GM12878 (cell line): ENCODE results near the gene FILIP1L. TPM values are rescaled to one million over a fixed set of nuclear protein-coding genes. Genes with fewer than 3 reads are reported as not detected.

Experiments used
- ATAC-seq: fragments of 200-7000 bp; cut with Tn5 transposase; 3 replicates; pipeline ENCODE4 v1.9.1; 2020; ENCODE audit warnings: mild to moderate bottlenecking, moderate library complexity
- BruUV-seq: library from RNA; stranded (reverse); fragments of 400-500 nt; replicated peaks from 2 replicates; lab custom pipeline; 2021; lab: Mats Ljungman, UMichigan
- CTCF ChIA-PET: fragments of 300-600 bp; sonication (Branson Sonifier 250); formaldehyde crosslinking; extraction: SDS; loops from one replicate; lab custom pipeline; 2021; ENCODE audit warnings: inconsistent platforms; lab: Yijun Ruan, JAX
- POLR2A ChIA-PET: fragments of 350-600 bp; formaldehyde crosslinking; extraction: SDS; loops from one replicate; lab custom pipeline; 2021; ENCODE audit warnings: inconsistent platforms; lab: Charles Lee
- RAD21 ChIA-PET: fragments of 300-600 bp; sonication (Branson Sonifier 250); formaldehyde crosslinking; loops from one replicate; lab custom pipeline; 2023; ENCODE audit warnings: antibody characterized with exemption; ENCODE audit not compliant: unreplicated experiment; lab: Charles Lee
- SMC1A ChIA-PET: fragments of 300-600 bp; sonication (Branson Sonifier 250); formaldehyde crosslinking; loops from one replicate; lab custom pipeline; 2023; ENCODE audit not compliant: unreplicated experiment, uncharacterized antibody; lab: Charles Lee
- DNase-seq: peaks from one replicate; pipeline ENCODE4 v3.0.0-alpha.2; 2011; ENCODE audit warnings: low read depth, low spot score
- FAIRE-seq: peaks from 3 replicates; lab custom pipeline; 2011; peaks lifted over from hg19 to GRCh38; lab: Jason Lieb, UNC
- H2AFZ ChIP-seq: 2 replicates; pipeline ENCODE4 v1.6.0; 2011; ENCODE audit warnings: low read depth, low read length, control low read depth; ENCODE audit not compliant: control insufficient read depth
- H3K27ac ChIP-seq: 2 replicates; pipeline ENCODE4 v1.5.1; 2011; ENCODE audit warnings: control low read depth; ENCODE audit not compliant: control insufficient read depth, insufficient read depth
- H3K27me3 ChIP-seq, 2 experiments: replicated peaks in 1 of 2; 2 replicates each; pipeline versions ENCODE4 v1.6.0 to v1.6.1; 2011; ENCODE audit warnings: low read length in 1 of 2; ENCODE audit not compliant: control insufficient read depth in 2 of 2, insufficient read depth in 2 of 2
- H3K36me3 ChIP-seq, 2 experiments: 2 replicates each; pipeline ENCODE4 v1.5.1; 2011; ENCODE audit warnings: low read length in 1 of 2; ENCODE audit not compliant: control insufficient read depth in 2 of 2, insufficient read depth in 2 of 2
- H3K4me1 ChIP-seq: 2 replicates; pipeline ENCODE4 v1.6.1; 2011; ENCODE audit warnings: mild to moderate bottlenecking, low read length, moderate library complexity, mixed read lengths; ENCODE audit not compliant: control insufficient read depth, insufficient read depth
- H3K4me2 ChIP-seq: 2 replicates; pipeline ENCODE4 v1.6.0; 2011; ENCODE audit warnings: control low read depth; ENCODE audit not compliant: control insufficient read depth, insufficient read depth
- H3K4me3 ChIP-seq: fragments of 200-600 bp; sonication (generic); 2 replicates; pipeline ENCODE4 v1.5.1; 2016
- H3K79me2 ChIP-seq: 2 replicates; pipeline ENCODE4 v1.6.0; 2011; ENCODE audit warnings: low read length; ENCODE audit not compliant: control insufficient read depth, insufficient read depth
- H3K9ac ChIP-seq: 2 replicates; pipeline ENCODE4 v1.8.0; 2011; ENCODE audit warnings: low read length, control low read depth, mixed read lengths; ENCODE audit not compliant: control insufficient read depth, insufficient read depth
- H3K9me3 ChIP-seq: replicated peaks from 3 replicates; pipeline ENCODE4 v1.5.1; 2011; ENCODE audit warnings: mild to moderate bottlenecking, low read length; ENCODE audit not compliant: control insufficient read depth, insufficient read depth
- H4K20me1 ChIP-seq: 2 replicates; pipeline ENCODE4 v1.6.0; 2011; ENCODE audit not compliant: control insufficient read depth, insufficient read depth
- FOXK2 ChIP-seq: fragments of 450-650 bp; IDR thresholded peaks from 2 replicates; pipeline ENCODE4 v1.6.1; 2017; ENCODE audit warnings: mild to moderate bottlenecking, moderate library complexity
- POLR2AphosphoS5 ChIP-seq: IDR thresholded peaks from 2 replicates; pipeline ENCODE4 v1.6.1; 2011; ENCODE audit warnings: mild to moderate bottlenecking, low read length, inconsistent platforms
- REST ChIP-seq: IDR thresholded peaks from 2 replicates; pipeline ENCODE4 v1.6.1; 2012; ENCODE audit warnings: mild to moderate bottlenecking, low read depth, low read length
- TCF3 ChIP-seq: IDR thresholded peaks from 2 replicates; pipeline ENCODE4 v1.6.1; 2012; ENCODE audit warnings: low read depth, mild to moderate bottlenecking, low read length, borderline replicate concordance; ENCODE audit not compliant: insufficient read depth
- WGBS: methylation state at CpG from one replicate; pipeline ENCODE4 v1.1.6; 2016; ENCODE audit warnings: low lambda C conversion rate; ENCODE audit not compliant: insufficient replicate concordance, insufficient coverage; ENCODE audit errors: missing lambda C conversion rate; 5-methylcytosine and 5-hydroxymethylcytosine counted together
- in situ Hi-C: fragments of 300-500 bp; cut with MboI; formaldehyde crosslinking; loops from 9 replicates; pipeline ENCODE4 v1.14.3; 2018; ENCODE audit warnings: mixed read lengths
- intact Hi-C: fragments of 100-400 bp; cut with micrococcal nuclease; formaldehyde crosslinking; loops from one replicate; pipeline ENCODE4 v1.14.2; 2022; ENCODE audit not compliant: unreplicated experiment
- polyA plus RNA-seq, 11 experiments: library from polyadenylated mRNA; depleted of rRNA in 4 of 11; unstranded in 6 of 11; stranded (reverse) in 5 of 11; fragments of >200 nt; fragmentation: Nextera tagmentation in 4 of 11; fragmentation: Illumina TruSeq in 1 of 11; extraction: Ambion mirVana in 4 of 11; extraction: Trizol in 1 of 11; gene quantifications; 1 replicate in 1 of 11; 2 replicates in 10 of 11; pipeline versions ENCODE4 v1.2.1 to v1.2.3, GENCODE V29; 2011 to 2016; ENCODE audit warnings: inconsistent platforms in 2 of 11, missing spikeins in 2 of 11, low read depth in 1 of 11
- total RNA-seq, 4 experiments: library from RNA; depleted of rRNA in 3 of 4; stranded (reverse); fragments of >200 nt in 3 of 4; fragmentation: Illumina TruSeq in 1 of 4; extraction: Trizol in 1 of 4; gene quantifications; 2 replicates each; pipeline versions ENCODE4 v1.2.1 to v1.2.3, GENCODE V29; 2013 to 2021
- TF ChIP-seq, protein P1 (sequence below): fragments of 450-650 bp; IDR thresholded peaks from 2 replicates; pipeline ENCODE4 v1.6.1; 2016; ENCODE audit warnings: mild to moderate bottlenecking

The FILIP1L gene
- total and polyA plus RNA-seq, 10 of the 15 experiments (the other 5 are each of a cell fraction or from before 2014, with no cell fraction given) = 0.24 to 6.1 (median 3.5) TPM

GRCh38 chr3:99861216-99861615 is 253.1 kb downstream of the FILIP1L start:
- SMC1A ChIA-PET = interaction anchor here (2.4 kb wide), 1 partner anchor 10 kb away, joined by 13 read pairs; no protein-coding TSS in a partner anchor
- FAIRE-seq = no peak
- CTCF ChIA-PET = interaction anchor here (1.7 kb wide), 1 partner anchor 17 kb away, joined by 4 read pairs; no protein-coding TSS in a partner anchor
- RAD21 ChIA-PET = interaction anchor here (1.4 kb wide), 1 partner anchor 30 kb away, joined by 5 read pairs; no protein-coding TSS in a partner anchor
- WGBS = 100% methylated on average over 1 of the region's 1 CpG
- ATAC-seq = no peak
- in situ Hi-C loops (no loop called here), intact Hi-C loops (no loop called here)
- H4K20me1 ChIP-seq = no peaks in the 10 kb centered on the region
- no TSS peak for BruUV-seq
- POLR2A ChIA-PET = no interaction called here
- no peaks in the 10 kb centered on the region; the same call in 2 of the 3 replicates for H3K9me3 ChIP-seq
- H3K79me2 ChIP-seq = no peaks in the 10 kb centered on the region; the same call in 1 of the 2 replicates
- TF ChIP-seq REST = no peak
- no peak for DNase-seq
- H3K4me2 ChIP-seq = no peak overlapping the region
- H3K36me3 ChIP-seq = no peaks in the 10 kb centered on the region
- H3K4me3 ChIP-seq = no peak overlapping the region
- no peaks in the 10 kb centered on the region for H3K27me3 ChIP-seq
- H3K27ac ChIP-seq = no peak overlapping the region
- no peak overlapping the region for H2AFZ ChIP-seq
- no peak overlapping the region for H3K9ac ChIP-seq
- peaks cover 9% of the 10 kb centered on the region for H3K4me1 ChIP-seq

DNA sequence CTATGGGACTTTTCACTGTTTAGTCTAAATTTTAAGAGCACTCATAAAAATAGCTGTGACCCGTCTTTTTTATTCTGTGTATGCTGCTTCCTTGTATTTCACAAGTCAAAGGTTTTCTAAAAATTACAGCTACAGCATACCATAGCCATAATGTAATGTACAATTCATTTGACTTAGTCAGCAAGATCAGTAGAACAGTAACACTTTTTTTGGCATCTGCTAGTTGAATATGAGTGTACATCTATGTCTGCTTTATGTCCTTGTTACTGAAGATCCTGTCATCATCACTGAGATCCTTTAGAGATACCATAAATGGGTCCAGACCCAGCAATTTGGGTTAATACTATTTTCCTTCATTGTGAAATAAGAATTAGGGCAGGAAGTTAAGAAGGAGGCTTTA is 254.5 kb downstream of the FILIP1L start:
- RAD21 ChIA-PET = interaction anchor here (0.9 to 1.4 kb wide), 3 partner anchors 11 to 35 kb away, joined by 3 to 5 read pairs (median 3); no protein-coding TSS in a partner anchor
- no peak overlapping the region for H3K9ac ChIP-seq
- WGBS = 50% methylated on average over 1 of the region's 1 CpG
- POLR2A ChIA-PET = no interaction called here
- FAIRE-seq (no peak), ATAC-seq (no peak), DNase-seq (no peak)
- H3K36me3 ChIP-seq = no peaks in the 10 kb centered on the region
- SMC1A ChIA-PET = interaction anchor here (0.8 to 2.4 kb wide), 10 partner anchors 9 to 229 kb away, joined by 3 to 13 read pairs (median 4); no protein-coding TSS in a partner anchor
- no peaks in the 10 kb centered on the region for H4K20me1 ChIP-seq
- no TSS peak for BruUV-seq
- no peaks in the 10 kb centered on the region; the same call in 2 of the 3 replicates for H3K9me3 ChIP-seq
- H3K79me2 ChIP-seq = no peaks in the 10 kb centered on the region
- no peaks in the 10 kb centered on the region for H3K27me3 ChIP-seq
- in situ Hi-C loops = loop anchor here (10.0 kb wide), 1 partner anchor 55 kb away; no protein-coding TSS in a partner anchor
- no peak overlapping the region for H2AFZ ChIP-seq
- TF ChIP-seq TCF3 (no peak), FOXK2 (no peak), POLR2AphosphoS5 (no peak)
- TF ChIP-seq, protein P1, sequence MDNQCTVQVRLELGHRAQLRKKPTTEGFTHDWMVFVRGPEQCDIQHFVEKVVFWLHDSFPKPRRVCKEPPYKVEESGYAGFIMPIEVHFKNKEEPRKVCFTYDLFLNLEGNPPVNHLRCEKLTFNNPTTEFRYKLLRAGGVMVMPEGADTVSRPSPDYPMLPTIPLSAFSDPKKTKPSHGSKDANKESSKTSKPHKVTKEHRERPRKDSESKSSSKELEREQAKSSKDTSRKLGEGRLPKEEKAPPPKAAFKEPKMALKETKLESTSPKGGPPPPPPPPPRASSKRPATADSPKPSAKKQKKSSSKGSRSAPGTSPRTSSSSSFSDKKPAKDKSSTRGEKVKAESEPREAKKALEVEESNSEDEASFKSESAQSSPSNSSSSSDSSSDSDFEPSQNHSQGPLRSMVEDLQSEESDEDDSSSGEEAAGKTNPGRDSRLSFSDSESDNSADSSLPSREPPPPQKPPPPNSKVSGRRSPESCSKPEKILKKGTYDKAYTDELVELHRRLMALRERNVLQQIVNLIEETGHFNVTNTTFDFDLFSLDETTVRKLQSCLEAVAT = no peak
- no peak overlapping the region for H3K4me3 ChIP-seq
- CTCF ChIA-PET = interaction anchor here (0.7 to 2.9 kb wide), 5 partner anchors 16 to 862 kb away, joined by 3 to 12 read pairs (median 4); no protein-coding TSS in a partner anchor
- H3K27ac ChIP-seq = no peak overlapping the region
- intact Hi-C loops = no loop called here
- no peak overlapping the region for H3K4me2 ChIP-seq
- H3K4me1 ChIP-seq = peaks cover 8% of the 10 kb centered on the region
